CD1c-positive myeloid dendritic cell (primary cell): ENCODE data around the gene QRFP.
"Not testable (repeated sequence)": the region's sequence is repeated elsewhere in the genome, so short reads cannot be mapped to it uniquely, and the experiment has no call there.

Source experiments
- DNase-seq: peaks from one replicate; pipeline ENCODE4 v3.0.0-alpha.2; 2016; ENCODE audit errors: extremely low spot score

Gene QRFP

DNA sequence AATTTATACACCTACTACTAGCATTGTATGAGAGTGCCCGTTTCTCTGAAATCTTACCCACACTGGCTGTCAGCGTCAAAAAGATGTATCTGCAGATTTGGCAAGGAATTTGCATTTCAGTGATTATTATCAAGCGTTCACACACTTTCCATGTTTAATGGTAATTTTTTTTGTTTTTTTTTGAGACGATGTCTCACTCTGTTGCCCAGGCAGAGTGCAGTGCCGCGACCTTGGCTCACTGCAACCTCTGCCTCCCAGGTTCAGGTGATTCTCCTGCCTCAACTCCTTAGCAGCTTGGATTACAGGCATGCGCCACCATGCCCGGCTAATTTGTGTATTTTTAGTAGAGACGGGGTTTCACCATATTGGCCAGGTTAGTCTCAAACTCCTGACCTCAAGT is 47.3 kb downstream of the QRFP start:
- DNase-seq = no peak

DNA sequence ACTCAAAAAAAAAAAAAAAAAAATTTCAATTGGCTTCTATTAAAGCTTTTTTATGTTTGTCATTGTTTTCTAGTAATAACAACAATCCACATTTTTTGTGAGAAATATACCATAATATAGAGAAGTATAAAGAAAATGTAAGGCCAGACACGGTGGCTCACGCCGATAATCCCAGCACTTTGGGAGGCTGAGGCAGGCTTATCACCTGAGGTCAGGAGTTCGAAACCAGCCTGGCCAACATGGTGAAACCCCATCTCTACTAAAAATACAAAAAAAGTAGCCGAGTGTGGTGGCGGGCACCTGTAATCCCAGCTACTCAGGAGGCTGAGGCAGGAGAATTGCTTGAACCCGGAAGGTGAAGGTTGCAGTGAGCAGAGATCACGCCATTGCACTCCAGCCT is 48.1 kb downstream of the QRFP start:
- DNase-seq = not testable (repeated sequence)

DNA sequence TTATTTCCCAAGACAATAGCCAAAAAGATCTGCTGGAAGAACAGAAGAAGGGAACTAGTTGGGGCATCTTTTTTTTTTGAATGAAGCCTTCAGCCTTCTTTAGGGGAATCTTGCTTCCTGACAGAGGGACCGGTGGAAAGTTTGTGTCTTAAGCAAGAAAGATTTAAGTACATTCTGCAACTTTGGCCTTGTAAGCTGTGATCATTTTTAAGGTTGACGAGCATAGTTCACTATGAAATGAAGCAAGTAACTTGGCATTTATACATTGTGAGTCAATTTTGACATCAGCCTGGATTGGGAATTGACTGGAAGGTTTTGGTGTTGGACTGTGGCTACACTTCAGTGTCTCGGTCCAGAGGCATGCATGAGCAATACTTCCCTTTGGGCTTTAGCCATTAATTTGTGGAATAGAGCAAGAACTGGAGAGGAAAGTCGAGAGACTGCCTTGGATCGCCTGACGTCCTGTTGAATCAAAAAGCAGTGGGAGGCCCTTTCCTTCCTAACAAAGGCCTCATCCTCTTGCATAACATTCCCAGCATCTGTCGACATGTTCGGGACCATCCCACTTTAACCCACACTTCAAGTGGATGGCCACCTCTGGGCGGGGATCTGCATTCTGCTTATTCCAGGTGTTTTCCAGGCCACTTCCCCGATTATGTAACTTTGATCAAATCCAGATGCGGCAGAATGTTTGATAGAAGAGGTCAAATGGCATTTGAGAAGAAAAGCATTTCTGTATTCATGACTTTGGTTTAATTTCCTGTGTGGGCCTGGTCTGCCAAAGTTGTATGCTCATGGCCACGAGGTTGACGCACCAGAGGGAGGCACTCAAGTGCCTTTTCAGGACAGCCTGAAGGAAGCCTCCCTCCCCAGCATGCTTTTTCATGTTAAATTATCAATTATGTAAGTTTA is 49.0 kb downstream of the QRFP start:
- DNase-seq = peak; percentile 13

DNA sequence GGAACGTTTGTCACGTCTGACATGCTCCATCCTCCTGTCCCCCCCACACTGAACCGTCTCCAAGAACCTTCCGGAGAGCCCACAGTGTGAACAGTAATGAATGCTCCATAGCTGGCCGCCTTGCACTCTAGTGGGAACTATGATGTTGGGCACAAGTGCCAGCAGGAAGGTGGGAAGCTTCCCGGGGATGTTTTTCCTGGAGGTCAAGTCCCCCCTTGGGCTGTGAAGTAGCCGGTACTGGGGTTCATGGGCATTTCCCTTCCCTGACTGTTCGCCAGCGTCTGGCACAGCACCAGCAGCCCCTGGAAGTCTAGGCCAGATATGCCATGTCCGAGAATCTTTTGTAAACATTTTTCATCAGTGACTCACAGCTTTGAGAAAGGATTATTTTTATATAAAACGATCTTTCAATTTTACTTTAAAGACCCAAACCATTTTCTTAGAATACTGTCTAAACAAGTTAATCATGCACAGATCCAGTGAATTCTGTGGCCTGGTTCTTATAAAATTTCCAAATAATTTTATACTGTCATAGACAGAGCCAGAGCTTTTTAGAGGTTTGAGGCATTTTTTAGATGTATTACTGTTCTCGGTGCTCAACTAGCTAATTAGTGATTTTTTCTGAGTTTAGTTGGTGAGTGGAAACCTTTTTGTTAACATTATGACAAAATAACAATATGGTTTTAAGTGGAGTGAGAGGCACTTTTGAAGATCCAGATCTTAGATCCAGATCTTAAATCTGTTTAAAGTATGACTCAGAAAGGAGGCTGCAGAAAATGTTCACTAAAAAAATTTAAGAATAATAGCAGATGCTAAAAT is 49.9 kb downstream of the QRFP start:
- no peak for DNase-seq

DNA sequence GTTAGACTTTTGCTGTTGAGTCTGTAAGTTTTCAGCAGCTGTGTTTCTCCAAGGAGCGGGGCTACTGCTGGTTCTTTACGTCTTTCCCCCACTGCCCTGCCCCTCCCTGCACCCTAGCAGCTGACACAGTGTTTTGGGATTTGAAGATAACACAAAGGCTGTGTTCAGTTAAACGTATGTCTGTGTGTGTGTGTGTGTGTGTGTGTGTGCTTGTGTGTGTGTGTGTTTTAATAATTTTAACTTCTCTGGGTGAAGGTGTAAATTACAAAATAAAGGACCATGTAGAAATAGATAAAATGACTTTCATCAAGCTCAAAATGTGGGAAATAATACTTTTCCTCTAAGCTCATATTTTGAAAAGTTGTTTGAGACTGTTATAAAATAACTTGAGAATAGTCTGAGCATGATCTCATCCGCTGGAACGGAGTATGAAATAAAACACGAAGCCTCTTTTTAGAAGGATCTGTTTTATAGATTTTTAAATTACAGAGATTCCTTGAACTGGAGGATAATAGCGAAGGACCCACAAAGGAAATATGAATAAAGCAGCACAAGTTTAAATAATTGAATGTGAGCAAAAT is 50.6 kb downstream of the QRFP start:
- no peak for DNase-seq

DNA sequence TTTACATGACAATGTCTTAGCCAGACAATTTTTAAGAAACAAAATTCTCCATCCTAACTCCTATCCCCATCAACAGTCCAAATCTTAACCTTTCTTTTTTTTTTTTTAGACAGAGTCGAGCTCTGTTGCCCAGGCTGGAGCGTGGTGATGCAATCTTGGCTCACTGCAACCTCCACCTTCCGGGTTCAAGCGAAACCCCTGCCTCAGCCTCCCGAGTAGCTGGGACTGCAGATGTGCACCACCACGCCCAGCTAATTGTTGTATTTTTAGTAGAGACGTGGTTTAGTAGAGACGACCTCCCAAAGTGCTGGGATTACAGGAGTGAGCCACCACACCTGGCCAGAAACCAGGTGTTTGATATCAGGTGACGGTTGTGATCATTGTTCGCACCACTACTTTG is 51.4 kb downstream of the QRFP start:
- no peak for DNase-seq

DNA sequence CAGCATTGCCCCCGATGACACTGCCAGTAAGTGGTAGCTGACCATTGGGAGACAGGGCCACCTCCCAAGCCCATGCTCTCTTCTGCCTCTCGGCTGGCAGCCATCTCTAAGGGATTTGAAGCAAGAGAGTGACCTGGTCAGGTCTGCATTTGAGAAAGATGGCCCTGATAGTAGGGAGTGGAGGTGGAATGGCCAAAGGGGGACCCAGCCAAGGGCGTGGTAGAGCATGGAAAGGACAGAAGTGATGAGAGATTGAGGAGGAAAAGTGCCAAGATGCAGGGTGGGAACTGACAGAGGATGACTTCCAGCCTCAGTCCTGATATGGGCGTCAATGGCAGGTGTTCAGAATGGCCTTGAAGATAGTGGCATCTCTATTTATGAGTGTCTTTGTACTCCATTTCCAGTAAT is 52.6 kb downstream of the QRFP start:
- DNase-seq = no peak

DNA sequence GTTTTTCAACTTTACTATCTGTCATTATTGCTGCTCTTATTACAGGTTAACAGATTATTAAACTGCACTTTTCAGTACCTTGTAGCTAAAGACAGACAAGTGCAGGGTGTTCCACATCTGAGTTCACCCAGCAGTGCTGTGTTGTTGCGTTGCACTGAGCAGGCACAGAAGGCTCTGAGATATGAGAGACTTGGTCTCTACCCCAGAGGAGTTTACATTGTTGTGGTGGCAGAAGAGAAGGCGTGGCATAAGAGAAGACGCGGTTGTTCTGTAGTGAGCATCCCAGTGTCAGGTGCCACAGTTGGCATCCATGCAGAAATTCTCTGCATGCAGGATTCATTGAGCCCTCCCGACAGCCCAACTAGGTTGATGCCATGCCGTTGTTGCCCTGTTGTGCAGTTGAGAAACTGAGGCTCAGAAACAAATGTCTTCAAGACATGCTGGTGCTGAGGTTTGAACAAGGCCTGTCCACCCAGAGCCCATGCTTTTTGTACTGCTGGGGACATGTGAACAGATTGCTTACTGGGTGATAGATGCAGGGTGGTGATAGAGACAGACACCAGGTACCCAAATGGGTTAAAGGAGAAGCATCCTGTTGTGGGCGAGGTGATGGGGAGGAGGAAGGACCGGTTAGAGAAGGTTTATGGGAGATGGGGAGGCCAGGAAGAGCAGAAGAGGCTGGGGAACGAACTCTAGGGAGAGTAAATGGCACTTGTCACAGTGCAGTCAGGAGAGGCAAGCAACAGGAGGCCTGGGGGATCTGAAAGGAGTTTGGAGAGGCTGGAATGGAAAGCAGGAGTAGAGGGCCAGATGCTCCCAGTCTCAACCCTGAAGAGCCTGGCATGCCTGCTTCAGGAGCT is 53.3 kb downstream of the QRFP start:
- DNase-seq = no peak
